Pancreas (tissue), 10 donors: ENCODE measurements around the gene KCNH5. TPM values are rescaled to one million over a fixed set of nuclear protein-coding genes. Genes with fewer than 3 reads are reported as not detected.
"Not testable (repeated sequence)": the region's sequence is repeated elsewhere in the genome, so short reads cannot be mapped to it uniquely, and the experiment has no call there.

Source experiments
- ATAC-seq, 4 donors: fragments of 200-7000 bp; cut with Tn5 transposase; one replicate each; pipeline versions ENCODE4 v1.8.0 to v1.9.1; 2020; ENCODE audit warnings: mild to moderate bottlenecking in 4 of 4, moderate library complexity in 4 of 4
- DNase-seq, 6 donors: peaks; one replicate each; pipeline ENCODE4 v3.0.0-alpha.2; 2020
- FAIRE-seq: peaks from 2 replicates; lab custom pipeline; 2012; peaks lifted over from hg19 to GRCh38; lab: Jason Lieb, UNC
- H3K27ac ChIP-seq, 4 donors: fragments of 200-600 bp; sonication (generic); 1 replicate in 3 of 4; 2 replicates in 1 of 4; pipeline versions ENCODE4 v1.5.0 to v1.8.0; 2020
- H3K27me3 ChIP-seq, 4 donors: fragments of 200-600 bp; one replicate each; pipeline ENCODE4 v1.8.0; 2021
- H3K36me3 ChIP-seq, 3 donors: fragments of 200-600 bp; sonication (generic) in 1 of 3; one replicate each; pipeline versions ENCODE4 v1.5.0 to v1.8.0; 2020 to 2021
- H3K4me1 ChIP-seq, 3 donors: fragments of 200-600 bp; one replicate each; pipeline ENCODE4 v1.8.0; 2021
- H3K4me3 ChIP-seq, 4 donors: fragments of 200-600 bp; sonication (generic) in 2 of 4; one replicate each; pipeline versions ENCODE4 v1.5.0 to v1.8.0; 2020 to 2021
- H3K9me3 ChIP-seq, 4 donors: fragments of 200-600 bp; one replicate each; pipeline ENCODE4 v1.8.0; 2021
- CTCF ChIP-seq, 4 donors: fragments of 200-600 bp; sonication (generic) in 3 of 4; IDR thresholded peaks; one replicate each; pipeline versions ENCODE4 v1.5.0 to v1.8.0; 2021; ENCODE audit warnings: antibody characterized with exemption in 4 of 4
- WGBS, 2 donors: extraction: QIAGEN DNeasy Blood & Tissue Kit; methylation state at CpG; one replicate each; pipeline ENCODE4 v1.1.7; 2013; 5-methylcytosine and 5-hydroxymethylcytosine counted together
- intact Hi-C, 3 donors: fragments of 100-400 bp; cut with DNase I; formaldehyde crosslinking; loops; one replicate each; pipeline versions ENCODE4 v1.11.1 to v1.14.2; 2022
- polyA plus RNA-seq, 2 donors: library from polyadenylated mRNA; stranded (reverse); fragments of 200-250 nt; gene quantifications; one replicate each; pipeline ENCODE4 v1.2.3, GENCODE V29; 2013
- total RNA-seq, 6 donors: library from RNA; stranded (reverse); fragmentation: NEBNext Ultra II Directional in 4 of 6; extraction: Animal tissue kit (Norgen Biotek cat#: 25700) in 4 of 6; gene quantifications; one replicate each; pipeline versions ENCODE4 v1.2.1 to v1.2.4, GENCODE V29; 2021 to 2023
- donor health status: healthy with polysubstance abuse.
- donor health status: DM: no; HTN: no; CAD: no; lungs with moderate emphysema.
- donor health status: DM: no; HTN: no; CAD: no.
- donor health status: control.
- donor health status: control.
- donor health status: Bipolar disorder and iron deficiency.
- donor health status: DM: yes; HTN: yes; CAD: no.
- donor health status: DM: no; HTN: no; CAD: no.
- donor health status: DM: no; HTN: no; CAD: no.
- donor health status: DM: yes; HTN: yes; CAD: no.

Gene KCNH5
- total and polyA plus RNA-seq, 8 donors: not detected

- ATAC-seq (no peak), DNase-seq (no peak), FAIRE-seq (no peak)
- Histone ChIP-seq H3K4me3 (no peak overlapping the region), H3K9me3 (no peaks in the 10 kb centered on the region), H3K27me3 (no peaks in the 10 kb centered on the region), H3K4me1 (no peaks in the 10 kb centered on the region), H3K36me3 (no peaks in the 10 kb centered on the region), H3K27ac (no peak overlapping the region)
- TF ChIP-seq CTCF (IDR thresholded peaks at IDR 0.05): no peak
- intact Hi-C loops: no loop called here
Observed at GRCh38 chr14:62864588-62864987, 180.7 kb downstream of the KCNH5 start.

- H3K4me3 ChIP-seq, H3K4me1 ChIP-seq, DNase-seq, H3K36me3 ChIP-seq, ATAC-seq, H3K27ac ChIP-seq, H3K27me3 ChIP-seq, FAIRE-seq, H3K9me3 ChIP-seq, intact Hi-C loops: not testable (repeated sequence)
- 28 to 36% methylated on average over 2 of the region's 2 CpGs for WGBS, 2 donors
Observed at GRCh38 chr14:62858011-62858410, 187.2 kb downstream of the KCNH5 start.

- Histone ChIP-seq H3K9me3 (no peaks in the 10 kb centered on the region), H3K27ac (no peak overlapping the region), H3K27me3 (no peaks in the 10 kb centered on the region), H3K4me3 (no peak overlapping the region), H3K4me1 (no peaks in the 10 kb centered on the region), H3K36me3 (no peaks in the 10 kb centered on the region)
- DNase-seq (no peak), ATAC-seq (no peak), FAIRE-seq (no peak)
- intact Hi-C loops: no loop called here
- 68 to 82% methylated on average over 4 of the region's 4 CpGs for WGBS, 2 donors
- no peak for TF ChIP-seq CTCF (IDR thresholded peaks at IDR 0.05)
Observed at GRCh38 chr14:62854951-62855350, 190.3 kb downstream of the KCNH5 start.

GRCh38 chr14:62847168-62847567 is 198.1 kb downstream of the KCNH5 start:
- peaks cover 0 to 6% (median 0%) of the 10 kb centered on the region in 4 donors for H3K27me3 ChIP-seq
- no peaks in the 10 kb centered on the region for H3K4me1 ChIP-seq
- no peak for DNase-seq
- TF ChIP-seq CTCF (IDR thresholded peaks at IDR 0.05): no peak
- H3K4me3 ChIP-seq: no peak overlapping the region
- no peak overlapping the region for H3K27ac ChIP-seq
- no peaks in the 10 kb centered on the region for H3K9me3 ChIP-seq
- intact Hi-C loops: no loop called here
- no peak for ATAC-seq
- H3K36me3 ChIP-seq: no peaks in the 10 kb centered on the region
- FAIRE-seq: no peak

- H3K4me3 ChIP-seq: no peak overlapping the region
- FAIRE-seq (no peak), DNase-seq (no peak), ATAC-seq (no peak)
- H3K27ac ChIP-seq: no peak overlapping the region
- TF ChIP-seq CTCF (IDR thresholded peaks at IDR 0.05): no peak
- 42 to 45% methylated on average over 2 of the region's 2 CpGs for whole genome bisulfite sequencing, 2 donors
- no peaks in the 10 kb centered on the region for H3K36me3 ChIP-seq
- no peaks in the 10 kb centered on the region for H3K9me3 ChIP-seq
- H3K27me3 ChIP-seq: peaks cover 0 to 6% (median 0%) of the 10 kb centered on the region in 4 donors
- intact Hi-C loops: no loop called here
- H3K4me1 ChIP-seq: no peaks in the 10 kb centered on the region
Observed at GRCh38 chr14:62844546-62844945, 200.7 kb downstream of the KCNH5 start.

GRCh38 chr14:62824086-62824485 is 221.2 kb downstream of the KCNH5 start:
- no peak for DNase-seq
- no peaks in the 10 kb centered on the region for H3K9me3 ChIP-seq
- intact Hi-C loops: no loop called here
- H3K4me1 ChIP-seq: no peaks in the 10 kb centered on the region
- 51 to 66% methylated on average over 2 of the region's 2 CpGs for WGBS, 2 donors
- no peaks in the 10 kb centered on the region for H3K27me3 ChIP-seq
- ATAC-seq: no peak
- FAIRE-seq: no peak
- H3K27ac ChIP-seq: no peak overlapping the region
- no peak overlapping the region for H3K4me3 ChIP-seq
- no peak for TF ChIP-seq CTCF (IDR thresholded peaks at IDR 0.05)
- no peaks in the 10 kb centered on the region for H3K36me3 ChIP-seq
